H9 (cell line): ENCODE results near the gene ZNF491. TPM values are rescaled to one million over a fixed set of nuclear protein-coding genes. Genes with fewer than 3 reads are reported as not detected.

Experiments used
- DNase-seq: peaks from one replicate; pipeline ENCODE4 v3.0.0-alpha.2; 2017
- H2AFZ ChIP-seq: one replicate; pipeline ENCODE4 v1.6.1; 2013; ENCODE audit warnings: mild to moderate bottlenecking, low read length, control low read depth, moderate library complexity
- H2AK5ac ChIP-seq: 2 replicates; pipeline ENCODE4 v1.6.1; 2013; ENCODE audit warnings: low read length, control low read depth, mixed read lengths; ENCODE audit not compliant: insufficient read length
- H2BK120ac ChIP-seq: one replicate; pipeline ENCODE4 v1.6.1; 2013; ENCODE audit warnings: low read depth, mild to moderate bottlenecking, low read length, control low read depth, inconsistent platforms; ENCODE audit not compliant: poor library complexity, severe bottlenecking
- H2BK12ac ChIP-seq: 2 replicates; pipeline ENCODE4 v1.6.1; 2013; ENCODE audit warnings: low read length, control low read depth, mixed read lengths, low read depth; ENCODE audit not compliant: insufficient read length
- H2BK15ac ChIP-seq: 2 replicates; pipeline ENCODE4 v1.6.1; 2013; ENCODE audit warnings: low read depth, low read length, control low read depth
- H2BK20ac ChIP-seq: one replicate; pipeline ENCODE4 v1.6.1; 2013; ENCODE audit warnings: low read depth, mild to moderate bottlenecking, low read length, control low read depth, inconsistent platforms; ENCODE audit not compliant: poor library complexity, severe bottlenecking
- H2BK5ac ChIP-seq: 2 replicates; pipeline ENCODE4 v1.6.1; 2013; ENCODE audit warnings: low read length, control low read depth, mixed read lengths; ENCODE audit not compliant: insufficient read length
- H3K14ac ChIP-seq: 2 replicates; pipeline ENCODE4 v1.6.1; 2013; ENCODE audit warnings: low read length, control low read depth; ENCODE audit not compliant: insufficient read depth
- H3K18ac ChIP-seq: 2 replicates; pipeline ENCODE4 v1.6.1; 2013; ENCODE audit warnings: low read depth, mild to moderate bottlenecking, mixed read lengths, low read length, control low read depth; ENCODE audit not compliant: insufficient read length
- H3K23ac ChIP-seq: 2 replicates; pipeline ENCODE4 v1.6.1; 2013; ENCODE audit warnings: low read length, control low read depth, mixed read lengths, low read depth; ENCODE audit not compliant: insufficient read length
- H3K23me2 ChIP-seq: 2 replicates; pipeline ENCODE4 v1.6.1; 2013; ENCODE audit warnings: low read depth, mild to moderate bottlenecking, mixed read lengths, low read length, control low read depth; ENCODE audit not compliant: insufficient read length, poor library complexity, severe bottlenecking
- H3K27ac ChIP-seq: 2 replicates; pipeline ENCODE4 v1.5.1; 2013; ENCODE audit warnings: low read length, control low read depth, mixed read lengths, low read depth; ENCODE audit not compliant: insufficient read length
- H3K27me3 ChIP-seq: 2 replicates; pipeline ENCODE4 v1.6.1; 2013; ENCODE audit warnings: low read length, control low read depth, inconsistent platforms; ENCODE audit not compliant: insufficient read depth
- H3K4ac ChIP-seq: 2 replicates; pipeline ENCODE4 v1.6.1; 2013; ENCODE audit warnings: low read depth, mild to moderate bottlenecking, control low read depth, inconsistent platforms, low read length, moderate library complexity
- H3K4me1 ChIP-seq: 2 replicates; pipeline ENCODE4 v1.6.1; 2013; ENCODE audit warnings: low read length, control low read depth, inconsistent platforms; ENCODE audit not compliant: insufficient read depth
- H3K4me2 ChIP-seq: 2 replicates; pipeline ENCODE4 v1.6.1; 2013; ENCODE audit warnings: low read length, control low read depth, mixed read lengths; ENCODE audit not compliant: insufficient read length, insufficient read depth
- H3K56ac ChIP-seq: 2 replicates; pipeline ENCODE4 v1.6.1; 2013; ENCODE audit warnings: low read depth, mild to moderate bottlenecking, mixed read lengths, low read length, control low read depth; ENCODE audit not compliant: insufficient read length
- H3K79me1 ChIP-seq: 2 replicates; pipeline ENCODE4 v1.6.1; 2013; ENCODE audit warnings: low read depth, mild to moderate bottlenecking, moderate library complexity, low read length, control low read depth, inconsistent platforms; ENCODE audit not compliant: insufficient read depth, poor library complexity, severe bottlenecking
- H3K79me2 ChIP-seq: 2 replicates; pipeline ENCODE4 v1.6.1; 2013; ENCODE audit warnings: low read length, control low read depth, inconsistent platforms; ENCODE audit not compliant: insufficient read depth
- H3K9ac ChIP-seq: 2 replicates; pipeline ENCODE4 v1.6.1; 2013; ENCODE audit warnings: low read length, control low read depth, mixed read lengths; ENCODE audit not compliant: insufficient read length; ENCODE audit errors: extremely low read depth
- H3K9me3 ChIP-seq: one replicate; pipeline ENCODE4 v1.6.1; 2013; ENCODE audit warnings: low read depth, low read length, inconsistent platforms; ENCODE audit not compliant: control insufficient read depth
- H3T11ph ChIP-seq: one replicate; pipeline ENCODE4 v1.6.1; 2013; ENCODE audit warnings: mild to moderate bottlenecking, low read length, control low read depth, inconsistent platforms
- H4K20me1 ChIP-seq: one replicate; pipeline ENCODE4 v1.6.1; 2013; ENCODE audit not compliant: control insufficient read depth, insufficient read length, insufficient read depth
- H4K5ac ChIP-seq: 2 replicates; pipeline ENCODE4 v1.6.1; 2013; ENCODE audit warnings: low read depth, mild to moderate bottlenecking, mixed read lengths, low read length, control low read depth; ENCODE audit not compliant: insufficient read length
- H4K8ac ChIP-seq: replicated peaks from 2 replicates; pipeline ENCODE4 v1.6.1; 2013; ENCODE audit warnings: low read length, control low read depth, mixed read lengths, low read depth; ENCODE audit not compliant: insufficient read length
- H4K91ac ChIP-seq: 2 replicates; pipeline ENCODE4 v1.6.1; 2013; ENCODE audit warnings: low read depth, mild to moderate bottlenecking, moderate library complexity, mixed read lengths, low read length, control low read depth; ENCODE audit not compliant: insufficient read length
- H3K27ac Mint-ChIP-seq, 3 experiments: 2 replicates in 2 of 3; 3 replicates in 1 of 3; pipeline ENCODE4 v1.8.0; 2020 to 2021; ENCODE audit warnings: mixed read lengths in 3 of 3, mild to moderate bottlenecking in 1 of 3, moderate library complexity in 1 of 3
- H3K27me3 Mint-ChIP-seq: 2 replicates; pipeline ENCODE4 v1.8.0; 2021; ENCODE audit warnings: low read depth, mild to moderate bottlenecking, moderate library complexity, mixed read lengths
- H3K36me3 Mint-ChIP-seq, 3 experiments: 2 replicates in 2 of 3; 3 replicates in 1 of 3; pipeline ENCODE4 v1.8.0; 2020 to 2021; ENCODE audit warnings: low read depth in 3 of 3, mixed read lengths in 3 of 3; ENCODE audit not compliant: insufficient read depth in 1 of 3
- H3K4me1 Mint-ChIP-seq, 2 experiments: 2 replicates each; pipeline ENCODE4 v1.8.0; 2020; ENCODE audit warnings: mixed read lengths in 2 of 2
- H3K4me3 Mint-ChIP-seq, 2 experiments: 2 replicates in 1 of 2; 3 replicates in 1 of 2; pipeline ENCODE4 v1.8.0; 2020 to 2021; ENCODE audit warnings: mild to moderate bottlenecking in 2 of 2, mixed read lengths in 2 of 2, moderate library complexity in 1 of 2
- H3K9me3 Mint-ChIP-seq, 2 experiments: 2 replicates in 1 of 2; 3 replicates in 1 of 2; pipeline ENCODE4 v1.8.0; 2020; ENCODE audit warnings: mild to moderate bottlenecking in 2 of 2, mixed read lengths in 2 of 2, moderate library complexity in 1 of 2
- CTCF ChIP-seq: fragments of 200-600 bp; sonication (generic); conservative IDR thresholded peaks from 3 replicates; pipeline ENCODE4 v1.8.0; 2021; ENCODE audit warnings: antibody characterized with exemption, mild to moderate bottlenecking
- WGBS: extraction: QIAGEN DNeasy Blood & Tissue Kit; methylation state at CpG from one replicate; pipeline ENCODE4 v1.1.7; 2013; ENCODE audit warnings: missing lambda C conversion rate, low lambda C conversion rate, mixed read lengths; ENCODE audit not compliant: insufficient read length; ENCODE audit errors: extremely low coverage; 5-methylcytosine and 5-hydroxymethylcytosine counted together
- total RNA-seq: library from RNA; stranded (reverse); gene quantifications from 2 replicates; pipeline ENCODE4 v1.2.1, GENCODE V29; 2021

Gene ZNF491
- total RNA-seq, 1 experiment from 2014 or later = 0.77 TPM

DNA sequence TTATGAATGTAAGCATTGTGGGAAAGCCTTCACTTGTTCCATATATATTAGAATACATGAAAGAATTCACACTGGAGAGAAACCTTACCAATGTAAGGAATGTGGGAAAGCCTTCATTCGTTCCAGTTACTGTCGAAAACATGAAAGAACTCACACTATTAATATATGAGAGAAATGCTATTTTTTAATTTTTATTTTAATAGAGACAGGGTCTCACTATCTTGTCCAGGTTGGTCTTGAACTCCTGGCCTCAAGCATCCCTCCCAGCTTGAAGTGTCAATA lies 8.7 kb downstream of the ZNF491 start:
- H3K56ac ChIP-seq = no peak overlapping the region
- no CpG with 5 or more reads among the region's 2 CpGs for WGBS
- H3K27me3 ChIP-seq = no peaks in the 10 kb centered on the region; the same call in 1 of the 2 replicates
- Mint-ChIP-seq H3K27me3 (peaks cover 60% of the 10 kb centered on the region), H3K36me3 (peaks cover 18 to 26% (median 26%) of the 10 kb centered on the region in 3 experiments; a peak in 6 of 7 replicates), H3K4me1 (no peaks in the 10 kb centered on the region), H3K27ac (no peak overlapping the region), H3K4me3 (no peak overlapping the region), H3K9me3 (peaks cover 44 to 52% of the 10 kb centered on the region in 2 experiments)
- no peaks in the 10 kb centered on the region for H3K4me1 ChIP-seq
- H2BK5ac ChIP-seq = no peak overlapping the region
- H3T11ph ChIP-seq = no peak overlapping the region
- no peak overlapping the region for H3K4ac ChIP-seq
- no peak for TF ChIP-seq CTCF
- H3K4me2 ChIP-seq = no peak overlapping the region
- no peak overlapping the region for H2BK15ac ChIP-seq
- no peak for DNase-seq
- H3K9ac ChIP-seq = no peak overlapping the region
- no peak overlapping the region for H2BK20ac ChIP-seq
- no peak overlapping the region for H4K8ac ChIP-seq
- H4K91ac ChIP-seq = no peak overlapping the region
- no peak overlapping the region for H2AK5ac ChIP-seq
- no peak overlapping the region for H3K14ac ChIP-seq
- no peaks in the 10 kb centered on the region for H3K79me1 ChIP-seq
- no peak overlapping the region for H2BK12ac ChIP-seq
- H4K5ac ChIP-seq = no peak overlapping the region
- H3K23ac ChIP-seq = no peak overlapping the region
- no peaks in the 10 kb centered on the region for H4K20me1 ChIP-seq
- H3K27ac ChIP-seq = no peak overlapping the region
- no peak overlapping the region for H3K18ac ChIP-seq
- H3K9me3 ChIP-seq = peaks cover 12% of the 10 kb centered on the region
- no peak overlapping the region for H2AFZ ChIP-seq
- H3K23me2 ChIP-seq = no peaks in the 10 kb centered on the region
- H2BK120ac ChIP-seq = no peak overlapping the region
- H3K79me2 ChIP-seq = no peaks in the 10 kb centered on the region
